CD4-positive, alpha-beta T cell (primary cell): ENCODE data around the gene CFAP100. TPM values are rescaled to one million over a fixed set of nuclear protein-coding genes. Genes with fewer than 3 reads are reported as not detected.

Experiments used
- ATAC-seq: fragments of 200-7000 bp; cut with Tn5 transposase; one replicate; pipeline ENCODE4 v1.10.0; 2022; ENCODE audit warnings: mild to moderate bottlenecking; ENCODE audit not compliant: poor library complexity
- CTCF ChIA-PET: fragments of 350-600 bp; sonication (Branson Sonifier 250); formaldehyde crosslinking; loops from one replicate; lab custom pipeline; 2021; ENCODE audit warnings: antibody characterized with exemption, inconsistent platforms; lab: Charles Lee
- POLR2A ChIA-PET: fragments of 350-600 bp; sonication (Branson Sonifier 250); formaldehyde crosslinking; loops from one replicate; lab custom pipeline; 2021; ENCODE audit warnings: antibody characterized with exemption, inconsistent platforms; lab: Charles Lee
- DNase-seq, 14 experiments: peaks; one replicate each; pipeline ENCODE4 v3.0.0-alpha.2; 2013 to 2020; ENCODE audit warnings: mixed read lengths in 2 of 14
- H3K27ac ChIP-seq, 2 donors: one replicate each; pipeline versions ENCODE4 v1.5.1 to v1.7.0; 2013; ENCODE audit warnings: low read length in 2 of 2, low read depth in 1 of 2, mild to moderate bottlenecking in 1 of 2
- H3K27me3 ChIP-seq, 2 experiments: 1 replicate in 1 of 2; 2 replicates in 1 of 2; pipeline versions ENCODE4 v1.6.1 to v1.7.0; 2013; ENCODE audit warnings: low read length in 2 of 2, control low read depth in 1 of 2, mild to moderate bottlenecking in 1 of 2, moderate library complexity in 1 of 2; ENCODE audit not compliant: insufficient read depth in 2 of 2, control insufficient read depth in 1 of 2
- H3K36me3 ChIP-seq: one replicate; pipeline ENCODE4 v1.6.1; 2013; ENCODE audit warnings: low read length, control low read depth; ENCODE audit not compliant: insufficient read depth
- H3K4me1 ChIP-seq: one replicate; pipeline ENCODE4 v1.6.1; 2013; ENCODE audit warnings: low read length, control low read depth; ENCODE audit not compliant: insufficient read depth
- H3K4me3 ChIP-seq: one replicate; pipeline ENCODE4 v1.5.1; 2013; ENCODE audit warnings: mild to moderate bottlenecking, low read length, moderate library complexity
- H3K9me3 ChIP-seq, 2 experiments: 1 replicate in 1 of 2; 2 replicates in 1 of 2; pipeline versions ENCODE4 v1.6.1 to v1.7.0; 2013; ENCODE audit warnings: low read length in 2 of 2, mild to moderate bottlenecking in 2 of 2, control low read depth in 1 of 2, moderate library complexity in 1 of 2; ENCODE audit not compliant: control insufficient read depth in 1 of 2, insufficient read depth in 1 of 2
- H3K27ac Mint-ChIP-seq: one replicate; pipeline ENCODE4 v1.8.0; 2020; ENCODE audit warnings: mixed read lengths
- H3K27me3 Mint-ChIP-seq: one replicate; pipeline ENCODE4 v1.8.0; 2021; ENCODE audit warnings: mixed read lengths
- H3K36me3 Mint-ChIP-seq: one replicate; pipeline ENCODE4 v1.8.0; 2021; ENCODE audit warnings: low read depth, mixed read lengths
- H3K4me1 Mint-ChIP-seq: one replicate; pipeline ENCODE4 v1.8.0; 2021; ENCODE audit warnings: low read depth, mixed read lengths
- H3K4me3 Mint-ChIP-seq: one replicate; pipeline ENCODE4 v1.8.0; 2020; ENCODE audit warnings: mild to moderate bottlenecking, mixed read lengths
- H3K9me3 Mint-ChIP-seq: one replicate; pipeline ENCODE4 v1.8.0; 2020; ENCODE audit warnings: mixed read lengths
- CTCF ChIP-seq: fragments of 200-600 bp; IDR thresholded peaks from one replicate; pipeline ENCODE4 v1.8.0; 2022; ENCODE audit warnings: antibody characterized with exemption, mild to moderate bottlenecking
- intact Hi-C, 2 experiments: fragments of 100-400 bp; cut with DNase I in 1 of 2; cut with micrococcal nuclease in 1 of 2; formaldehyde crosslinking; loops; one replicate each; pipeline versions ENCODE4 v1.15.1 to v1.9.0; 2023 to 2025; cut with DNase I, micrococcal nuclease
- total RNA-seq, 174 experiments: library from RNA in 2 of 174; stranded (reverse) in 2 of 174; gene quantifications; one replicate each; pipeline ENCODE4 v1.2.3 and lab custom pipeline; 2021 to 2026

Gene CFAP100
- total RNA-seq, 2 experiments from 2014 or later: not detected

GRCh38 chr3:126448893-126449180, 54.1 kb downstream of the CFAP100 start:
- no peaks in the 10 kb centered on the region for H3K9me3 Mint-ChIP-seq
- intact Hi-C loops: no loop called here
- peaks cover 72% of the 10 kb centered on the region for H3K36me3 Mint-ChIP-seq
- Histone ChIP-seq H3K4me1 (no peaks in the 10 kb centered on the region), H3K4me3 (no peak overlapping the region), H3K27ac (no peak overlapping the region), H3K9me3 (no peaks in the 10 kb centered on the region), H3K36me3 (peaks cover 48% of the 10 kb centered on the region), H3K27me3 (no peaks in the 10 kb centered on the region)
- H3K4me3 Mint-ChIP-seq: no peak overlapping the region
- H3K4me1 Mint-ChIP-seq: no peaks in the 10 kb centered on the region
- no peaks in the 10 kb centered on the region for H3K27me3 Mint-ChIP-seq
- H3K27ac Mint-ChIP-seq: no peak overlapping the region
- CTCF ChIA-PET: no interaction called here
- ATAC-seq: no peak
- no peak for TF ChIP-seq CTCF
- POLR2A ChIA-PET: no interaction called here
- no peak for DNase-seq

GRCh38 chr3:126449621-126450051, 54.9 kb downstream of the CFAP100 start:
- Histone ChIP-seq H3K9me3 (no peaks in the 10 kb centered on the region), H3K36me3 (peaks cover 54% of the 10 kb centered on the region), H3K27ac (no peak overlapping the region), H3K27me3 (no peaks in the 10 kb centered on the region), H3K4me3 (no peak overlapping the region), H3K4me1 (no peaks in the 10 kb centered on the region)
- Mint-ChIP-seq H3K9me3 (no peaks in the 10 kb centered on the region), H3K27me3 (no peaks in the 10 kb centered on the region), H3K4me3 (no peak overlapping the region), H3K27ac (no peak overlapping the region), H3K36me3 (peaks cover 78% of the 10 kb centered on the region), H3K4me1 (no peaks in the 10 kb centered on the region)
- ChIA-PET CTCF (no interaction called here), POLR2A (no interaction called here)
- intact Hi-C loops: no loop called here
- no peak for TF ChIP-seq CTCF
- ATAC-seq (no peak), DNase-seq (no peak)

- Histone ChIP-seq H3K4me3 (no peak overlapping the region), H3K4me1 (no peaks in the 10 kb centered on the region), H3K27me3 (no peaks in the 10 kb centered on the region), H3K36me3 (peaks cover 58% of the 10 kb centered on the region), H3K27ac (no peak overlapping the region), H3K9me3 (no peaks in the 10 kb centered on the region)
- Mint-ChIP-seq H3K9me3 (no peaks in the 10 kb centered on the region), H3K4me1 (no peaks in the 10 kb centered on the region), H3K4me3 (no peak overlapping the region), H3K27me3 (no peaks in the 10 kb centered on the region), H3K36me3 (peaks cover 84% of the 10 kb centered on the region), H3K27ac (no peak overlapping the region)
- CTCF ChIA-PET: no interaction called here
- ATAC-seq: no peak
- intact Hi-C loops: no loop called here
- DNase-seq: no peak
- TF ChIP-seq CTCF: no peak
- POLR2A ChIA-PET: no interaction called here
Measured at GRCh38 chr3:126450219-126450618, 55.5 kb downstream of the CFAP100 start.
